ENCODE data around the gene FHIP1A. TPM values are rescaled to one million over a fixed set of nuclear protein-coding genes. Genes with fewer than 3 reads are reported as not detected.

The FHIP1A gene
- total and polyA plus RNA-seq, 2 of the 13 experiments (the other 11 are each of a cell fraction or from before 2014, with no cell fraction given) = 4.1 to 6.2 TPM

DNA sequence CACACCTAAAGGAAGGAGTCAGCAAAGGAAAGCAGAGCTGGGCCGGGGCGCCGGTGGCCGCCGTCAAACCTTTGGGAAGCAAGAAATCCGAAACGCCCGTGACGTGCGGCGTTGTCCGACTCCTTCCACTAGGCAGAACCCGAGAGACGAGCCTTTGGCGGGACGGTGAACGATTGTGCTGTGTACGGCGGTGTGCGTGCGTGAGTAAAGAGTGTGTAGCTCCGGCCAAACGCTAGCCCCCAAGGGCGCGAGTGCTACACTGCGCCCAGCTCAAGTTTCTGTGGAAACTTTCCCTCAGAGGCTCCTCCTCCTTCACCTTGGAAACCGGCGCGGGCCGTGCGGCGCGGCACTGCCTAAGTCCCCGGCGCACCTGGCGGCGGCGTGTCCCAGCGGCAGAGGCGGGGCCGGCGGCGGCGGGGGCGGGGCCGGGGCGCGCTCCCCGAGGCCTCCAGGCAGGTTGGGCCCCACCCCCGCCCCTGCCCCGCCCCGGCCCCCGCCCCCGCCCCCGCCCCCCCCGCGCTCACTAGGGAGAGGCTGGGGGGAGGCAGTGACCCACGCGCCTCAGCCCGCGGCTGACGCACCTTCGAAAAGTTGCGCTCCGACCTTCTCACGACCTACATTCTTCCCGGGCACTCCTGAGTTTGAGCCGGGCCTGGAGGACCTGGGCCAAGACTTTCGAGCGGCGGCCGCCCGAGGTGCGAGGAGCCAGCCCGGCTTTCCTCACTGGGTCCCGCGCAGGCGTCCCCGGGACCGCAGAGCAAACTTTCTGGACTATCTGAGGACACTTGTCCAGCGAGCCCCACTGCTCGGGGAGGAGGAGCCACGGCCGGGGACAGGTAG is at the start of gene FHIP1A (continued):
- TF ChIP-seq ZNF577 (CRISPR knock-in tag; IDR thresholded peaks at IDR 0.05; ENCODE audit: borderline replicate concordance, low read depth) (no peak), TCF7 (IDR thresholded peaks at IDR 0.05; ENCODE audit: low read depth) (no peak), ZFP36 (IDR thresholded peaks at IDR 0.05; ENCODE audit: borderline replicate concordance, low read depth, low read length, partially characterized antibody) (no peak), IRX3 (CRISPR knock-in tag; IDR thresholded peaks at IDR 0.05; ENCODE audit: borderline replicate concordance, low read depth) (no peak), RFXANK (CRISPR knock-in tag; IDR thresholded peaks at IDR 0.05) (no peak), ZNF724P (CRISPR knock-in tag; IDR thresholded peaks at IDR 0.05; ENCODE audit: borderline replicate concordance) (no peak), ARNTL (CRISPR knock-in tag; IDR thresholded peaks at IDR 0.05) (no peak; the same call in 1 of the 2 replicates), PHF5A (CRISPR knock-in tag; IDR thresholded peaks at IDR 0.05; ENCODE audit: low read depth, unreplicated experiment) (no peak), AGO1 (IDR thresholded peaks at IDR 0.05; ENCODE audit: low read depth, low read length, poor library complexity, severe bottlenecking) (no peak), ZNF253 (CRISPR knock-in tag; IDR thresholded peaks at IDR 0.05; ENCODE audit: borderline replicate concordance) (no peak), KDM5A (IDR thresholded peaks at IDR 0.05; ENCODE audit: borderline replicate concordance, low read length) (no peak), SATB2 (CRISPR knock-in tag; IDR thresholded peaks at IDR 0.05) (no peak), U2AF2 (IDR thresholded peaks at IDR 0.05; ENCODE audit: low read depth, low read length) (no peak)
- TF ChIP-seq, protein P1, sequence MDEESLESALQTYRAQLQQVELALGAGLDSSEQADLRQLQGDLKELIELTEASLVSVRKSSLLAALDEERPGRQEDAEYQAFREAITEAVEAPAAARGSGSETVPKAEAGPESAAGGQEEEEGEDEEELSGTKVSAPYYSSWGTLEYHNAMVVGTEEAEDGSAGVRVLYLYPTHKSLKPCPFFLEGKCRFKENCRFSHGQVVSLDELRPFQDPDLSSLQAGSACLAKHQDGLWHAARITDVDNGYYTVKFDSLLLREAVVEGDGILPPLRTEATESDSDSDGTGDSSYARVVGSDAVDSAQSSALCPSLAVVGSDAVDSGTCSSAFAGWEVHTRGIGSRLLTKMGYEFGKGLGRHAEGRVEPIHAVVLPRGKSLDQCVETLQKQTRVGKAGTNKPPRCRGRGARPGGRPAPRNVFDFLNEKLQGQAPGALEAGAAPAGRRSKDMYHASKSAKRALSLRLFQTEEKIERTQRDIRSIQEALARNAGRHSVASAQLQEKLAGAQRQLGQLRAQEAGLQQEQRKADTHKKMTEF (CRISPR knock-in tag; IDR thresholded peaks at IDR 0.05) = no peak
- TF ChIP-seq, protein P2, sequence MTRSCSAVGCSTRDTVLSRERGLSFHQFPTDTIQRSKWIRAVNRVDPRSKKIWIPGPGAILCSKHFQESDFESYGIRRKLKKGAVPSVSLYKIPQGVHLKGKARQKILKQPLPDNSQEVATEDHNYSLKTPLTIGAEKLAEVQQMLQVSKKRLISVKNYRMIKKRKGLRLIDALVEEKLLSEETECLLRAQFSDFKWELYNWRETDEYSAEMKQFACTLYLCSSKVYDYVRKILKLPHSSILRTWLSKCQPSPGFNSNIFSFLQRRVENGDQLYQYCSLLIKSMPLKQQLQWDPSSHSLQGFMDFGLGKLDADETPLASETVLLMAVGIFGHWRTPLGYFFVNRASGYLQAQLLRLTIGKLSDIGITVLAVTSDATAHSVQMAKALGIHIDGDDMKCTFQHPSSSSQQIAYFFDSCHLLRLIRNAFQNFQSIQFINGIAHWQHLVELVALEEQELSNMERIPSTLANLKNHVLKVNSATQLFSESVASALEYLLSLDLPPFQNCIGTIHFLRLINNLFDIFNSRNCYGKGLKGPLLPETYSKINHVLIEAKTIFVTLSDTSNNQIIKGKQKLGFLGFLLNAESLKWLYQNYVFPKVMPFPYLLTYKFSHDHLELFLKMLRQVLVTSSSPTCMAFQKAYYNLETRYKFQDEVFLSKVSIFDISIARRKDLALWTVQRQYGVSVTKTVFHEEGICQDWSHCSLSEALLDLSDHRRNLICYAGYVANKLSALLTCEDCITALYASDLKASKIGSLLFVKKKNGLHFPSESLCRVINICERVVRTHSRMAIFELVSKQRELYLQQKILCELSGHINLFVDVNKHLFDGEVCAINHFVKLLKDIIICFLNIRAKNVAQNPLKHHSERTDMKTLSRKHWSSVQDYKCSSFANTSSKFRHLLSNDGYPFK (CRISPR knock-in tag; IDR thresholded peaks at IDR 0.05; ENCODE audit: borderline replicate concordance) = no peak
- TF ChIP-seq, protein P3, sequence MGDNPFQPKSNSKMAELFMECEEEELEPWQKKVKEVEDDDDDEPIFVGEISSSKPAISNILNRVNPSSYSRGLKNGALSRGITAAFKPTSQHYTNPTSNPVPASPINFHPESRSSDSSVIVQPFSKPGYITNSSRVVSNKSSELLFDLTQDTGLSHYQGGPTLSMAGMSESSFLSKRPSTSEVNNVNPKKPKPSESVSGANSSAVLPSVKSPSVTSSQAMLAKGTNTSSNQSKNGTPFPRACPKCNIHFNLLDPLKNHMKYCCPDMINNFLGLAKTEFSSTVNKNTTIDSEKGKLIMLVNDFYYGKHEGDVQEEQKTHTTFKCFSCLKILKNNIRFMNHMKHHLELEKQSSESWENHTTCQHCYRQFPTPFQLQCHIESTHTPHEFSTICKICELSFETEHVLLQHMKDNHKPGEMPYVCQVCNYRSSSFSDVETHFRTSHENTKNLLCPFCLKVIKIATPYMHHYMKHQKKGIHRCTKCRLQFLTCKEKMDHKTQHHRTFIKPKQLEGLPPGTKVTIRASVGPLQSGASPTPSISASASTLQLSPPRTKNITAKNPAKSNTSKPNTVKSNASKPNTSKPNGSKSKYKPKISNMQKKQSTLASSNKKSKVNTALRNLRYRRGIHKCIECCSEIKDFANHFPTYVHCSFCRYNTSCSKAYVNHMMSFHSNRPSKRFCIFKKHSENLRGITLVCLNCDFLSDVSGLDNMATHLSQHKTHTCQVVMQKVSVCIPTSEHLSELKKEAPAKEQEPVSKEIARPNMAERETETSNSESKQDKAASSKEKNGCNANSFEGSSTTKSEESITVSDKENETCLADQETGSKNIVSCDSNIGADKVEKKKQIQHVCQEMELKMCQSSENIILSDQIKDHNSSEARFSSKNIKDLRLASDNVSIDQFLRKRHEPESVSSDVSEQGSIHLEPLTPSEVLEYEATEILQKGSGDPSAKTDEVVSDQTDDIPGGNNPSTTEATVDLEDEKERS (CRISPR knock-in tag; IDR thresholded peaks at IDR 0.05) = no peak
- TF ChIP-seq, protein P4, sequence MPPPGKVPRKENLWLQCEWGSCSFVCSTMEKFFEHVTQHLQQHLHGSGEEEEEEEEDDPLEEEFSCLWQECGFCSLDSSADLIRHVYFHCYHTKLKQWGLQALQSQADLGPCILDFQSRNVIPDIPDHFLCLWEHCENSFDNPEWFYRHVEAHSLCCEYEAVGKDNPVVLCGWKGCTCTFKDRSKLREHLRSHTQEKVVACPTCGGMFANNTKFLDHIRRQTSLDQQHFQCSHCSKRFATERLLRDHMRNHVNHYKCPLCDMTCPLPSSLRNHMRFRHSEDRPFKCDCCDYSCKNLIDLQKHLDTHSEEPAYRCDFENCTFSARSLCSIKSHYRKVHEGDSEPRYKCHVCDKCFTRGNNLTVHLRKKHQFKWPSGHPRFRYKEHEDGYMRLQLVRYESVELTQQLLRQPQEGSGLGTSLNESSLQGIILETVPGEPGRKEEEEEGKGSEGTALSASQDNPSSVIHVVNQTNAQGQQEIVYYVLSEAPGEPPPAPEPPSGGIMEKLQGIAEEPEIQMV (CRISPR knock-in tag; IDR thresholded peaks at IDR 0.05; ENCODE audit: low read depth) = no peak
- TF ChIP-seq, protein P5, sequence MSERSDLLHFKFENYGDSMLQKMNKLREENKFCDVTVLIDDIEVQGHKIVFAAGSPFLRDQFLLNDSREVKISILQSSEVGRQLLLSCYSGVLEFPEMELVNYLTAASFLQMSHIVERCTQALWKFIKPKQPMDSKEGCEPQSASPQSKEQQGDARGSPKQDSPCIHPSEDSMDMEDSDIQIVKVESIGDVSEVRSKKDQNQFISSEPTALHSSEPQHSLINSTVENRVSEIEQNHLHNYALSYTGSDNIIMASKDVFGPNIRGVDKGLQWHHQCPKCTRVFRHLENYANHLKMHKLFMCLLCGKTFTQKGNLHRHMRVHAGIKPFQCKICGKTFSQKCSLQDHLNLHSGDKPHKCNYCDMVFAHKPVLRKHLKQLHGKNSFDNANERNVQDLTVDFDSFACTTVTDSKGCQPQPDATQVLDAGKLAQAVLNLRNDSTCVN (CRISPR knock-in tag; IDR thresholded peaks at IDR 0.05; ENCODE audit: borderline replicate concordance) = no peak

Data from HepG2 (cell line).